Central memory CD4-positive, alpha-beta T cell (primary cell): ENCODE data around the gene GK2.

ENCODE experiments used
- DNase-seq: peaks from one replicate; pipeline ENCODE4 v3.0.0; 2022
- total RNA-seq, 3 experiments: gene quantifications; one replicate each; lab custom pipeline; 2026; lab: John Stamatoyannopoulos, UW

Gene GK2
- 0 reads per million in 3 experiments for total RNA-seq

DNA sequence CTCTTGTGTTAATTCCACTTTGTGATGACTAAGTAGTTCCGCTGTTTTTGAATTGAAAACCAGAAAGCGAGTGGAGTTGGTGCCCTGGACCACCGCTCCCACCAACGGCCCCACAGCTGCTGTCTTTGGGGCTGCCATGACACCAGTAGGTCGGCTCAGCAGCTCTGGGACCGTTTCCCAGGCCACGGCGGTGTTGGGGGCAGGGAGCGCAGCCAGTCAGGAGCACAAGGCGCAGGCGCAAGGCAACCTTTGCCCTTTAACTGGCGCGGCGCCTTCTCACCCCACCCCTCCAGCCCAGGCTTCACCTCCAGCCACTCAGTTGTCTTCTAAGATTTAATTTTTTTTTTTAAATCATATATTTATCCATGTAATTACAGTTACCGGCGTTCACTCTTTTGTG, at the start of gene GK2:
TSS of gene GK2 (minus strand) at position 166 of the 400 bp plus-strand sequence. CDS start at position 138, 28 bp downstream.
- no peak for DNase-seq

DNA sequence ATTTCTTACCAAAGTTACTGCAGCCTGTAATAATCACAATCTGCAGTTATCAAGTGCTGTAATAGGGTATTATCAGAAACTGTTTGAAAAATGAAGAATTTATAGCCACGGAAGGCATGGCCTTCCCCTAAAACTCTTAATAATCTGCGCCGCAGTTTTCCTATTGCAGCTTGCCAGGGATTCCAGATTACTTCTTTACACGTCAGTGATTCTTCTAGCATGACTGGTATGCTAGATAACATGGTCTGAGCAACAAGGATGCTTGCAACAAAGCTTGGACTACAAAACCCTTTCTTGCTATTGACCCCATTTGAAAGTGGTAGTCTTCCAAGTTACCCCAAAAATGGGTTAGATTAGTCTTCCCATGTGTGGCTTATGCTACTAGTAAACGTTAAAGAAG, 47.2 kb upstream of the GK2 start:
- DNase-seq = no peak

DNA sequence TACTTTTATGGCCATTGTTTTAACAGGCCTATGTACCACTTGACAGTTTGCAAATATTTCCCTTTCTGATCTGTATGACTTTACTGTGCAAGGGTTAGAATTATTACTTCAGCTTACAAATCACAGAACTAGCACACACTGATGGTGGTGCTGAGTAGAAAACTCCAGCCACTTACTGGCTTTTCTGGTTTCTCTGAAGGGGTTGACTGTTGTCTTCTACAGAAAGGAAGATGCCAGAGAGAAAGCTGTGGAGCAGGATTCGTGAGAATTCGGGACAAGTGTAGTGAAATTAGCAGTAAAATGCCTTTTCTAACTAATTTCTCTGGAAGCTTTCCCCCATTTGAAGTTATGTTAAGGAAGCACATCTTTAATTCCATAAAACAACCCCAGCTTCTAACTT, 46.6 kb upstream of the GK2 start:
- DNase-seq = no peak

DNA sequence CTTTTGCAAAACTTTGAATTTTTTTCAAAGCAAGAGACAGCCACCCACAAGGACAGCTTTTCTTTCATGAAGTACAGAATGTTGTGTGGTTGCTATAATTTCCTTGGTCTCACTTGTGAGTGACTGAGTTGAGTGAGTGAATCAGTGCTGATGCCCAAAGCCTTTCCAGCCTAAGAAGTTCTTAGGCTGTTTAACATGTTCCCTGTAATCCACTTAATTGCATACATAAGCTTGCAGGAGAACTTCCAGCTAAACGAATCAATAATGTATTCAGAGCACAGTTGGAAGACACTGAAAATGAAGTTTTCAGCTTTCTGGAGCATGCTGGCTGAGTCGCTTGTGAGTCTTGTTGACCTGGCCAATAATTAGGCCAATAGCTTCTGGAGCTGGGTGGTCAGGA, 42.0 kb upstream of the GK2 start:
- DNase-seq = no peak

DNA sequence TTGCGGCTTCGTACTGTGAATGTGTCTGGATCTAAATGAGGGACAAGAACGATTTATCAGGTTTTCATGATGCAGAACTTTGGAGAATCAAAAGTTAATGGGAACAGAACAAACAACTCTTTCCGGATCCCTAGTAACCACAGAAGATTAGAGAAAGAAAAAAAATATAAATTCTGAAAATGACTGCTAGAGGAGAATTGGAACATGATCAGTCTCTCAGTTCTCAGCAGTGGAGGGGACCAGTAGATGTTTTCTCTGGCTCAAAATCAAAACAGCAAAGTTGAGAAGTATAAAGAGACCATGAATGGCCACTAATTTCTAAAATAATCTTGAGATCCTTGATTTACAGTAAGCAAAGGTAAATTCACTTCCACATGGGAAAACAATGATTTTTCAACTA, 38.1 kb upstream of the GK2 start:
- no peak for DNase-seq

DNA sequence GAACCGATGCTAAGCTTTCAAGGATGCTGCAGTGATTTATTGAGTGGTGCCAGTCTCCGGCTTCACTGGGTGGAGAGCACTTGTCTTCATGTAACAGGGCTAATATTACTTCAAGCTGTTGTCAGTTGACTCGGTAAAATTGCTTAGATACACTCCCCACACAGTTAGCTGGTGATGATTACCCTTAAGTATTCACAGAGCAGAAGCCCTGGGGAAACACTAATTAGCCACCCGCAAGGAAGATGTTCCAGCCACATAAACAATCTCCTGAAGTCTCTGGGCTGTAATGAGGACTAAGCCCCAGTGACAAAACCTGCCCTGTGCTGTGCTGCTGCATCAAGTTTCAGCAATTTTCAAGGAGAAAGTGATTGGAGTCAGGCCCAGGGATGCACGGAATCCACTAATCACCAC, 37.3 kb upstream of the GK2 start:
- no peak for DNase-seq

DNA sequence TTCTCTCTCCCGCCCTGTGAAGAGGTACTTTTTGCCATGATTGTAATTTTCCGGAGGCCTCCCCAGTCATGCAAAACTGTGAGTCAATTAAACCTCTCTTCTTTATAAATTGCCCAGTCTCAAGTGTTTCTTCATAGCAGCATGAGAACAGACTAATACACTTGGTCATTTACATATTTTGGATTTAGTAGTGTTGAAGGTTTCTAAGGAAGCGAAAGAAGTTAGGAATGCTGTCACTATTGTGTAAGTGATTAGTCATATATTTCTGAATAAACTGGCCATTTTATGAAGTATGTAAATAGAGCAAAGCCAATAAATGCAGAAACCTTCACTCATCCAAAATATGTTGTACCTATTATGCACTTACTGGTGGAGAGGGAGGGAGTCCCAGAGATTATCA, 34.4 kb upstream of the GK2 start:
- no peak for DNase-seq

DNA sequence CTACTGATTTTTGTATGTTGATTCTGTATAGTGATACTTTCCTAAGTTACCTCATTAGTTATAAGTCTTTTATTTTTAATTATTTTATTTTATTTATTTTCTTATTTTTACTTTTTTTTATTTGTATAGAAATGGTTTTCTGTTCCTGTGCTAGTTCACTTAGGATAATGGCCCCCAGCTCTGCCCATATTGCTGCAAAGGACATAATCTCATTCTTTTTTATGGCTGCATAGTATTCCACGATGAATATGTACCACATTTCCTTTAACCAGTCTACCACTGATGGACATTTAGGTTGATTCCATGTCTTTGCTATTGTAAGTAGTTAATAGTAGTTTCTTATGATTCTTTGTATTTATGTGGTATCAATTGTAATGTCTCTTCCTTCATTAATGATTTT, 31.5 kb upstream of the GK2 start:
- DNase-seq = no peak

DNA sequence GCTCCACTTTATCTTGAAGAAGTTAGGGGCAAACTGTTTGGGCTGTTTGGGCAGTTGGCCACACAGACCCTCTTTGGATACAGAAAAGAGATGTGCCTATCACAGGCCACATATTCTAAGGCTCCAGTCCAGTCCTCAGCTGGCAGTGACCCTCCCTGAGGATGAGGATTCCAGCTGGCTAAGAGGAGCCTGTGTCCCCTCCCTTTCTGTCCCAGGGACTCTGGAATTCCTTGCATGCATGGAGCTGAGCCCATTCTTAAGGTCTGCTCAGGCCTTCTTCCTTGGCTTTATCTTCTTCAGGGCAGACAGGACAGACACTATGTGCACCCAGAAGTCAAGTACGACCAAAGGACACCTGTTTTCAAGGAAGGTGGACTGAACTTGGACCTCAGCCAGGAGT, 23.8 kb upstream of the GK2 start:
- no peak for DNase-seq

DNA sequence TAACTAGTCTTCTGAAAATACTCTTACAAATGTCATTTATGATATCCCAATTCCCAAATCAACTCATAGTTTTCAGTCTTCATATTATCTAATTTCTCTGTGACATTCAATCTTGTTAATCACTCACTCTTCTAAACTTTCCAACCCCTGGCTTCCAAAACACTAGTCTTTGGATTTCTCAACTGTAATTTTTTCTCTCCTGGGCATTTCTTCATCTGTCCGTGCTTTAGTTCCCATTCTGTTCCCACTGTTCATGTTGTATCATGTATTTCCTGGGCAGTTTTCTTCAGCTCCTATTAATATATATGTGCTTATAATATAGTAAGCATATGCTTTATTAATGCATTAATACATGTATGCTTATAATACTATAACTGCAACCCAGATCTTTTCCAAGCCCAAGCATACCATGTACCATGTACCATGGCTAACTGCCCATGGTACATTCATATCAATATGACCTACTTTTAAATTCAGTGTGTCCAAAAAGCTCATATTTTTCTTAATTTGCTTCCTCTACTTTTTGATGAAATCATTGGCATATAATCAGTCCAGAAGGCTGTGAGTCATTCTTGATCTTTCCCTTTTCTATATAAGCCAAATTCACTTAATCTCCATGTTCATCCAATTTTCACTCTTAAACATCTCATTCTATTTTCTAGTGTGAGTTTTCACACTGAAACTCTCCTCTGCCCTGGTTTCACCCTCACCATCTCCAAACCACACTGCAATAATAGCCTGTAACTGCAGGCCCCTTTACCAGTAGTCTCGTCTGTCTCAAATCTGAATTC, 21.3 kb upstream of the GK2 start:
- no peak for DNase-seq

DNA sequence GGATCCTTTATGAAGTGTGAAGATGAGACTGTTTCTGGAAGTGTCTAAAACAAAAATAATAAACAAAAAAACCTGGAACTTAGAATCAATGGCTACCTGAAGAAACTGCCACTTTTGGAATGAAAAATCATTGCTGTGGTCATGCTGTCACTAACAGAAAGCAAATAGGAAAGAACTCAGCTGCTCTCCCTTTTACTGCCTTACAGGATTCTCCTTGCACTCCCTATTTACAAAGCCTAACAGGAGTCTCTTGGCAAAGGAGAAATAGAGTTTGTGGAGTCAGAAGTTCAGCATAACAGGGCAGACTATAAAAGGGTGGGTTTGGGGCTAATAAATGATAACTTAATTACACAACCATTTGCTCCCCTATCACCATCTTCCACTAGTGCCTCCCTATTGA, 19.0 kb upstream of the GK2 start:
- no peak for DNase-seq

DNA sequence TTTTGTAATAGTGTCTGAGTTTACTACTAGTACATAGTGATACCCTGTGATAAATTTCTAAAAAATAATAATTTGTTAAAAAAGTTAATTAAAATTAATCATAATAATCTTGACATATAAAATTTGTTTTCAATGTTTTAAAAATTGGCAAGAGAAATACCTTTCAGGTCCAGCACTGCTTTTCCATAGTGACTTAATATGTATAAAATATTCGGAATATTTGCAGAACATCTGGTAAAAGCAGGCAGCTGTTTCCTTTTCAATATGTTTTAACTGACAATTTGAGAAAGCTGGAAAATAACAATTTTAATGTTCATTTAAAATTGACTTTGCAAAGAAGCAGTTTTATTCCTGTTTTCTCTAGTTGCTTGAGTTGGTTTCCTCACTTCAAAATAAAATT, 17.6 kb upstream of the GK2 start:
- no peak for DNase-seq

DNA sequence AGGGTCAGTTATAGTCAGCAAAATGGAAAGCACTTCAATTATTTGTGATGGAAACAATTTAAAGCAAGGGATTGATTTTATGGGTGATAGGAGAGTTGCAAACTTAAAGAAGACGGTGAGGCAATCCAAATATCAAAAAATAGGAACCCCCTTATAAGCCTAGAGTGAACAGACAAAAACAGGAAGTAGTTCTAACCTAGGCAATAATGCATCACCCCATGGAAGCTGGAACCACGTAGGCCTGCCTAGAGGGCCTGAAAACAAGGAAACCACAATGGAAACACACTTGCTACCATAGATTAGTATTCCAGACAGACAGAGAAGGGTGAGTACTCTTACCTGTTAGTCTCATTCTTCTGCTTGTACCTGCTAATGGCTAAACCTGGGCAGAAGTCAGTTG, 13.5 kb upstream of the GK2 start:
- no peak for DNase-seq

DNA sequence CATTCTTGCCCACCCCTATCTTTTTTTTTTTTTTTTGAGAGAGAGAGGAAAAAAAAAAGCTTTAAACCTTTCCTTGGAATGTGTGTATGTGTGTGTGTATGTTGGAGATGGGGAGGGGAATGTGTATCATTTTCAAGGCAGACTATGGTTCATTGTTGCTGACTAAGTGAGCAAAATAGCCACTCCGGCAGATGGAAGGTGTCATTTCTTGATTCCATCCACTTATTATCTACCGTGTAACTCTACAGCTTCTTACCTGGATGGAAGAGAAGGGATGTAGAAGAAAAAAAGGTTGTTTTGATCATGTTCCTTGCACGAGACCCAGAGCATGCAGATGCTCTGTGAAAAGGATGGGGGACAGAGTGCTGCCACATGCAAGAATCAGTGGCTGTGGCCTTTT, 5.9 kb upstream of the GK2 start:
- no peak for DNase-seq

DNA sequence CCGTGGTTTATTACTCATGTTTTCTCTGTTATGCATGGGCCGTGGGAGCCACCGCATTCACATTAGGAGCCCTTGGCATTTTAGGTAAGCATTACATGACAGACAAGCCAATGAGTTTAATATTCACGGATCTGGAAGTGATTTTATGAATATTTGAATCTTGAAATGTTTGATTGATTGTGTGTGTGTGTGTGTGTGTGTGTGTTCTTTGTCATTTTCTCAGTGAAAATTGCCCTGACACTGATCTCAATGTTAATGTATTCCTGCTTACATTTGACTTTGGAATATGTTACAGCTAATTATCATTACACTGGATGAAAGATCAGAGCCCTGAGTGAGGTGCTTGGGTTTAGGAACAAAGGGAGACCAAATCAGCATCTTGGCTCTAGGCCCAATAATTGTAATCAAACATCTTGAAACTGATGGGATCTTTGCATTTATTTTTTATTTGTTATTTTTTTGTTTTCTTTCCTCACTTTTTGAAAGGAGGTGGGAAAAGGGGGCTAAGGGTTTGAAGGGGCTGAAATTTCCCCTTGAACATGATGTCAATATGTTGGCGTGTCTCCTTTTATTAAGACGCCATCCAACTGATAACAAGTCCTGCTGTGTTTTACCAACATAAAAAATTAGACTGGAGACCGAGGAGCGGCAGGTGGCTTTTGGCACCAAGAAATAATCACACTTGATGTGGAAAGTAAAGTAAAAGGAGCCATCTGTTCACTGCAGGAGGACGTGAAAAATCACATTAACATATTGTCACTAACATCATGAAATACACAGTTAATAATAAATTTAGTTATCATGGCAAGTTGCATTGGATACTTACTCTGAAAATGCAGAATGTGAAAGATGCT, 5.2 kb upstream of the GK2 start:
- DNase-seq = no peak

DNA sequence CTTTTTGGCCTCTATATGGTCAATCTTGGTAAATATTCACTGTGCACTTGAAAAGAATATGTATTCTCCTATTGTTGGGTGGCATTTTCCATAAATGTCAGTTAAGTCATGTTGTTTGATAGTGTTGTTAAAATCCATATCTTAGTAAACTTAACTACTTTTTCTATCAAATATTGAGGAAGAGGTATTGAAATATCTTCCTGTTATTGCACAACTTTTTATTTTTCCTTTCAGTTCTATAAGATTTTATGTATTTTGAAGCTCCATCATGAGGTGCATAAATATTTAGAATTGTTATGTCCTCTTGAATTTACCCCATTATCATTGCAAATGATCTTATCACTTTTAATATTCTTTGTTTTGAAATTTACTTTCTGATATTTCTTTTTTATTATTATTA, 3.4 kb downstream of the GK2 start:
- no peak for DNase-seq

DNA sequence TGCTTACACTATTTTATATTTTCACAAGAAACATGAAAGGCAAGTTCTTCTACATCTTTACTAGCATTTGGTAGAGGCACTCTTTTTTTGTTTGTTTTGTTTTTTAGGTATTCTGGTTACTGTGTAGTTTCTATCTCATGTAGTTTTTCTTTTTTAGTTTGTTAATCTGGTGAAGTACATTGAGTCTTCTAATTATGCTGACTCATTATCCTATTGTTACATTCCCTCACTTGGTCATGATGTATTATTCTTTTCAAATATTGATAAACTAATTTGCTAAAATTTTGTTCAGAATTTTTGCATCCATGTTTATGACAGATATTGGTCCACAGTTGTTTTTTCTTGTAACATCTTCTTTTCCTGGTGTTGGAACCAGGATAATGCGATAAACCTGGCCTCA, 4.7 kb downstream of the GK2 start:
- no peak for DNase-seq

DNA sequence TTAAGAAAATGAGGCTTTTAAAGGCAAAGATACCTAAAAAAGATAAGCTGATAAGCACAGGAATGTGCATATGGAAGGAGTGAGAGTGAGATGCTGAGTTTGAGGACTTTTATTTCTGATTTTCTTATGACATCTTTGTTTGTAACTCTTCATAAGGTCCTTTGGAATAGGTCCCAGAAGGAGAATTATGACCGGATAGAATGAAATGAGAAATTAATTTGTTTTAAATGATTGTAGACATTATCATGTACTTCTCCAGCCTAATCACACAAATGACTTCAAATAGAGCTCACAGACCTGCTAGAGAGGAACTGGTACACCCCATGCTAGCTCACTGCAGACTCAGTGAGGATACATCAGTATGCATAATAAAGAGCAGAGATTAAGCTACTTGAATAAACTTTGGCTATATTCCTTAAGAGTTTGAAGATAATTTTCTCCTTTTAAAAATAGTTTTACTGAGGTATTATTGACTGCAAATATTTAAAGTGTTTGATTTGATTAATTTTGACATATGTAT, 5.6 kb downstream of the GK2 start:
- no peak for DNase-seq

DNA sequence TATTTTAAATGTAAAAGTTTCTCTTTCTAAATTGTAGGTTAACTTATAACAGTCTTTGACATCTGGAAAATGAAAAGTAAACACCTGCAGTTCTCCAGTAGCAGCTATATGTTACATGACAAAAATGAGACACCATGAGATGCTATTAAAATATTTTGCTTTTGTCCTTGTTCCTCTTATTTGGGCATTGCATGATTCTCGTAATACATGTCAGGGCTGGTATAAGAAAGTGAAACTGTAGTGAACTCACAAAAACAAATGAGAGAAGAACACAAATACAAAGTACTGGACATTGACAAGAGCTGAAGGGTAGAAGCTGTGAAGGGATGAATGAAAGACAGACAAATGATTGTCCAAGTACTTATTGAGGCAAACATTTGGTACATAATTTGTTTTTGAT, 9.0 kb downstream of the GK2 start:
- DNase-seq = no peak

DNA sequence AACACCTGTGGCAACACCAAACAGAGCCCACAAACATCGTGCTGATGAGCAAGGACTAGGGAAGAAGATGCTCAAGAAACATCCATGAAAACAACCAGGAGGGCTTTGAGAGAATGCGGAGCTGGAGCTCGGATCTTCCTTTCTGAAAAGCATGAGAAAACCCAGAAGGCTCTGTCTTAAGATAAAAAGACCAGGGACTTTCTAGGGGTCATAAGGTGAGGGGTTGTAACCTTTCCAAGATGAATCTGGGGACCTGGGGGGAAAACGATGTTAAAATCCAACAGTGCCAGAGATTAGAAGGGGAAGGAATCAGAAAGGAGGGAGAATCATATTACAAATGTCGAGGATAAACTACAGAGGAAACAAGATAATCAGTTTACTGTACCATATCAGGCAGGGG, 10.1 kb downstream of the GK2 start:
- no peak for DNase-seq

DNA sequence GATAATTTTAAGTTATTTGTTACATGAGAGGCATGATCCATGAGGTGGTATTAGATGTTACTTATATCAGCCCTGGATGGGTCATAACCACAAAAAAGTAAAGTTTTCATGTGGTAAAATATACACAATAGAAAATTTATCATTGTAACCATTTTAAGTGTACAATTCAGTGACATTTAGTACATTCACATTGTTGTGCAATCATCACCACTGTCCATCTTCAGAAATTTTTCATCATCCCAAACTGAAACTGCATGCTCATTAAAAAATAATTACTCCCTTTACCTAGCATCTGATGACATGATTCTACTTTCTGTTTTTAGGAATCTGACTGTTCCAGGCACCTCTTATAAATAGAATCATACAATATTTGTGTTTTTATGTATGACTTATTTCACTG, 11.2 kb downstream of the GK2 start:
- DNase-seq = no peak

DNA sequence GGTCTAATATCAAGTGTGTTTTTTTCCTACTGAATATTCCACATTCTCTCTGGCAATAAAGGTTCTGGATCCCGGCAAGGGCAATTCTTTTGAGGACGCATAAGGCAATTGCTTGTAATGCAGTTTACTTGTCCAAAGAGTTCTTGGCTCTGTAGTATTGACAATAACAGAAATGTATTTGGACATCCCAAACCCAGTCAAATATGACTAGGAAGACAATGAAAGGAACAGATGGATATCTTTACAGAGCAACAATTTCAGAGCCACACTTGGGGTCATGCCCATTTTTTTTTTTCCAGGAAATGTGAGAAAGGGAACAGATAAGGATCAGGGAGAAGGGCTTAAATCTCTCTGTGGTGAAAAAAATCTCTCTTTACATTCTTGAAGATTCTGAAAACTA, 12.2 kb downstream of the GK2 start:
- no peak for DNase-seq

DNA sequence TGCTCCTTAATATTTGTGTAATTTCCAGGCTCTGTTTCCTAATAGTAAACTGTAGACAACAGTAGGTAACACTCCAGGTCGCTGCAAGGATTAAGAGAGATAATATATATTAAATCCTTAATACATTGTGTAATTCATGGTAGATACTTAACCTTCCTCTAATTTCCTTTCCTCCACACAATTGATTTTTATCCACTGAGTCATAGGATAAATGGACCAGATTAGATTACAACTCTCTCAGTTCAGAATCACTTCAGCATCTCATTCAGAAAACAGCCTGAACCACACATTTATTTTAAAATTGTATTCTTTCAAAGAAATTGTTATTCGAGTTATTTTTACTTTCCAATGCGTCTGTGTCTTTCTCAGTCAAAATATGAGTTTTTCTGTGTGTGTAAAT, 17.1 kb downstream of the GK2 start:
- no peak for DNase-seq

DNA sequence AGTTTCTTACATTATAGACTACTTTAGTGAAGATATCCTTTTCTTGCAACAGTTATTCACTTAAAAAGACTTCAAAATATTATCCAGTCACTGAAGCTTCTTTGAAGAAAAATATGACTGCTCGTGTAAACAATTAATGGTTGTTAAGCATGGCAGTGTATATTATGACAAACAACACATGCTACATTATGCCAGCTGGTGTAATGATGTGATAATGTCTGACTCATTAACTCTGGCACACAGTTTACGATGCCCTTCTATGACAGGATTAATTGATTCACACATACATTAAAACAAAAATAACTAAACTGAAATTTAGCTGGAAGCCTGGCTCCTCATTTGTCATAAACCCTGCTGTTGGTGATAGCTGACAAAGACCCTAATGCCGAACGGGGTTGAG, 22.4 kb downstream of the GK2 start:
- no peak for DNase-seq
